ENCODE results near the gene C1QTNF12.

GRCh38 chr1:1280782-1281481 lies 34.4 kb upstream of the C1QTNF12 start:
- TF ChIP-seq EZH2phosphoT487 (IDR thresholded peaks at IDR 0.05; ENCODE audit: borderline replicate concordance, low read depth, low read length) (no peak), CTCF (conservative IDR thresholded peaks at IDR 0.05; ENCODE audit: low read length) (no peak)

All from OCI-LY7 (cell line).